ENCODE data around the gene MCTP2.

GRCh38 chr15:94403331-94403730 lies 172.0 kb downstream of the MCTP2 start:
- TF ChIP-seq E2F1 (CRISPR knock-in tag; IDR thresholded peaks at IDR 0.05) (no peak), CTCF (IDR thresholded peaks at IDR 0.05) (no peak), ELF4 (CRISPR knock-in tag; IDR thresholded peaks at IDR 0.05; ENCODE audit: low read depth) (no peak), NR2C2 (CRISPR knock-in tag; IDR thresholded peaks at IDR 0.05) (no peak), TCF7 (CRISPR knock-in tag; IDR thresholded peaks at IDR 0.05; ENCODE audit: low read depth) (no peak), RELA (CRISPR knock-in tag; IDR thresholded peaks at IDR 0.05; ENCODE audit: borderline replicate concordance) (no peak), KAT7 (CRISPR knock-in tag; IDR thresholded peaks at IDR 0.05; ENCODE audit: borderline replicate concordance) (no peak), PRDM15 (CRISPR knock-in tag; IDR thresholded peaks at IDR 0.05) (no peak), NFATC4 (CRISPR knock-in tag; IDR thresholded peaks at IDR 0.05) (no peak), MYBL2 (CRISPR knock-in tag; IDR thresholded peaks at IDR 0.05) (no peak), ESRRA (CRISPR knock-in tag; IDR thresholded peaks at IDR 0.05; ENCODE audit: borderline replicate concordance) (no peak), ETV6 (CRISPR knock-in tag; IDR thresholded peaks at IDR 0.05) (no peak), SP1 (CRISPR knock-in tag; conservative IDR thresholded peaks at IDR 0.05) (no peak), FOXP1 (CRISPR knock-in tag; IDR thresholded peaks at IDR 0.05; ENCODE audit: borderline replicate concordance) (no peak)

All from WTC11 (cell line).